Non-pigmented ciliary epithelial cell (primary cell): ENCODE measurements around the gene TRAF7.

Experiments
- DNase-seq: peaks from one replicate; pipeline ENCODE4 v3.0.0-alpha.2; 2010; ENCODE audit warnings: low read depth

Gene TRAF7

DNA sequence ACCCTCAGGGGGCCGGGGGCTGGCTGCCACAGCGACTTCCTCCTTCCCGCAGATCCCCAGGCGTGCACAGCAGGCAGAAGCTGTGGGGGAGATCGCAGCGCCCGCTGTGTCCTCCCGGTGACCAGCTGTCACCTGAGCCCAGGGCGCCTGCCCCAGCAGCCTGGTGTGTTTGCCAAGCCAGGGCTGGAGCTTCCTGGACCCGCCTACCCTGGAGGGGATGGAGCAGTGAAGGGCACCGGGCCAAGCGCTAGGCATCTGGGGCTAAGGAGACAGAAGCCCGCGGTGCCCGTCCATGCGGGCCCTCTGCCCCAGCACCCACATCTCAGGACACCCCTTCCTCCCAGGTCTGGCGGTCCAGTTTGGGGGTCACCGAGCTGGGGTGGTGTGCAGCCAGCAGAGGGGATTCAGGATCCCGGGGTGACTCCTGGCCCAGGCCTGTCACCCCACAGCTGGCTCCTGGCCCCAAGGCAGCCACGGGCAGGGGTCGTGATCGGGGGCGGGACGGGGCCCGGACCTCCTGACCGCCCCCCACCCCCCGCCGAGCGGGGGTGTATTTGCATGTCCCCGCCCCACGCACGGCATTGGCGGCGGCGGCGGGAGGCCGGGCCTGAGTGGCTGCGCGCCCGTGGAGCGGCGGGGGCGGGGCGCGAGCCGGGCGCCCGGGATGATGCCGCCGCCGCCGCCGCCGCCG, 7.5 kb upstream of the TRAF7 start, which contains the start of gene RAB26:
Gene RAB26 (plus strand): TSS at position 645 of the 691 bp plus-strand sequence. CDS start 159 bp downstream, outside the sequence.
- DNase-seq = no peak

DNA sequence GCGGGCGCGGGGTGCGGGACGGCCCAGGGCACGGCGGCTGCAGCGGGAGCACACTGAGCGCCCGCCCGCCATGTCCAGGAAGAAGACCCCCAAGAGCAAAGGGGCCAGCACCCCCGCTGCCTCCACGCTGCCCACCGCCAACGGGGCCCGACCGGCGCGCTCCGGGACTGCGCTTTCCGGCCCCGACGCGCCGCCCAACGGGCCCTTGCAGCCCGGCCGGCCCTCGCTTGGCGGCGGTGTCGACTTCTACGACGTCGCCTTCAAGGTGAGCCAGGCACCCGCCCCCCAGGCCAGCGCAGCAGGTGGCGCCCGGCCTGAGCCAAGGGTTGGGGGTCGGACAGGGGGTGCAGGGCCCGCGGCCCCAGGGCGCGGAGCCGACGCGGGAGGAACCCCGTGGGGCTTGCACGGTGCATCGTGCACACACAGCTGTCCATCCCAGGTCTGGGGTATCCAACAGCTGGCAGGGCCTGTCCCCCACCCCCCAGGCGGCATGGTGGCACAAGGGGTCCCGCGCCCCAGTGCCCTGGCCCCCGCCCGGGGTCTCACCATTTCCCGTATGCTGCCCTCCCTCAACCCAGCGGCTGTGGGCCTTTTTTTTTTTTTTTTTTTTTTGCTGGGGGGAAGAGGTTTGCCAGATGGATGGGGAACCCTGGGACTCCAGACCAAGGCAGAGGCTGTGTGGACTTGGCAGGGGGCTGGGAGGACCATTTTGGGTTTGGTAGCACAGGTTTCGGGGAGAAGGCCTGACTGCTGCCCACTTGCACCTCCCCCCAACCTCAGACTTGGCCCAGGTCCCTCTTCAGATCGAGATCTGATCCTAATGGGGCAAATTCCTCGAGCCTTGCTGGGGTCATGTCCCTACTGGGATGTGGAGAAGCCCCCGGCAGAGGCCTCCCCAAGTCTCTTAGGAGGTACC, 6.6 kb upstream of the TRAF7 start:
- DNase-seq = no peak

DNA sequence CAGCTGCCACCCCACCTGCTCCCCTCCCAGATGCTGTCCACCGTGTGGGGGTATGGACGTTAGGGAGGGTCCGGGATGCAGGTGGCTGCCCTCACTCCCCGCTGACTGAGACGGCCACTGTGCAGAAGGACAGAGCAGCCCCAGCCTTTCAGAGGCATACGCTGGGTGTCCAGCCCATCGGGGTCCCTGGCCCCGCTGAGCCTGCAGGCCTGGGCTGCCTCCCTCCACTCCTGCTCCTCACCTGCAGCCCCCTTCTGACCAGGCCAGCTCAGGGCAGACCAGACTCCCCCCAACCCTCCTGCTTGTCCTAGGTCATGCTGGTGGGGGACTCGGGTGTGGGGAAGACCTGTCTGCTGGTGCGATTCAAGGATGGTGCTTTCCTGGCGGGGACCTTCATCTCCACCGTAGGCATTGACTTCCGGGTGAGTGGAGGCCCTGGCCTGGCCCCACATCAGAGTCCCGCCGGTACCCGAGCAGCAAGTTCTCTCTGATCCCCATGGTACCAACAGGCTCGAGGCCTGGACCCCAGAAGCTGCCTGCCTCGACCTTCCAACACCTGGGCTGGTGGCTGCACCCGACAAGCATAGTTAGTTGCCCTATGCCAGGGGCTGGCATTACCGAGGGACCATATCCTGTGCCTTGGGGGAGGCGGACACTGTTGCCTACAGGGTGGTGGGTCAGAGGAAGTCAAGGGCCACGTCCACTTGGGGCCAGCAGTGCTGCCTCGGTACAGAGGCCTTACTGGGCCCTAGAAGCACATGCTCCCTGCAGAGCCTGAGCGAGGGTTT, 5.8 kb upstream of the TRAF7 start:
- no peak for DNase-seq

DNA sequence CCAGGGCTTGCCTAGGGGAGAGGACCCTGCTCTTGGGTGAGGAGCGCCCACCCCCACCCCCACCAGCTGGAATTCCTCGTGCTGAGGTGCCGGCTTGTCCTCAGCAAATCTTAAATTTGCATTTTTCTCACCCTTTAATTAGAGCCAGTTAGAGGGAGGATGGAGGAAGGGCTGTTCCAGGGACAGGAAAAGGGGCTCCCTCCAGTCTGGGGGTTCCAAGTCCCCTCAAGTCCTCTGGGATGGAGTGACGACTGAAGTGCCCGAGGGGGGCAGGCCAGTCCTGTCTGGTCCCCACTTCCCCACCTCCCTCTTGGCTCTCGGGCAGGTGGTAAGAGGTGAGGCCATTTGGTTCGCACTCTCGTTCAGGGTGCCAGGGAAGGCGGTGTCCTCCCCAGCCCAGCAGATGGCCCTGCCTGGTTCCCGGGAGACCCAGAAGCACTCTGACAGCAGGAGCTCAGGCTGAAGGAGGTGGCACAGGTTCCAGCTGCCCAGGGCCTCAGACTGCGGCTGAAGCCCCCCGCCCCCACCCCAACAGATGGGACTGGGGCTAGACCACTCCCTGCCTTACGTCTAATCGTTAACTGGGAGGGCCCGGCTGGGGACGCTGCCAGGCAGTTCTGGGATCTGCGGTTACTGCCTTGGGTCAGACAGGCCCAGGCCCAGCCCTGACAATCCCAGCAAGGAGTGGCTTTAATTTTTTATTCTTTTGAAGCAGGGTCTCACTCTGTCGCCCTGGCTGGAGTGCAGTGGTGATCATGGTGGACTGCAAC, 5.0 kb upstream of the TRAF7 start:
- no peak for DNase-seq

DNA sequence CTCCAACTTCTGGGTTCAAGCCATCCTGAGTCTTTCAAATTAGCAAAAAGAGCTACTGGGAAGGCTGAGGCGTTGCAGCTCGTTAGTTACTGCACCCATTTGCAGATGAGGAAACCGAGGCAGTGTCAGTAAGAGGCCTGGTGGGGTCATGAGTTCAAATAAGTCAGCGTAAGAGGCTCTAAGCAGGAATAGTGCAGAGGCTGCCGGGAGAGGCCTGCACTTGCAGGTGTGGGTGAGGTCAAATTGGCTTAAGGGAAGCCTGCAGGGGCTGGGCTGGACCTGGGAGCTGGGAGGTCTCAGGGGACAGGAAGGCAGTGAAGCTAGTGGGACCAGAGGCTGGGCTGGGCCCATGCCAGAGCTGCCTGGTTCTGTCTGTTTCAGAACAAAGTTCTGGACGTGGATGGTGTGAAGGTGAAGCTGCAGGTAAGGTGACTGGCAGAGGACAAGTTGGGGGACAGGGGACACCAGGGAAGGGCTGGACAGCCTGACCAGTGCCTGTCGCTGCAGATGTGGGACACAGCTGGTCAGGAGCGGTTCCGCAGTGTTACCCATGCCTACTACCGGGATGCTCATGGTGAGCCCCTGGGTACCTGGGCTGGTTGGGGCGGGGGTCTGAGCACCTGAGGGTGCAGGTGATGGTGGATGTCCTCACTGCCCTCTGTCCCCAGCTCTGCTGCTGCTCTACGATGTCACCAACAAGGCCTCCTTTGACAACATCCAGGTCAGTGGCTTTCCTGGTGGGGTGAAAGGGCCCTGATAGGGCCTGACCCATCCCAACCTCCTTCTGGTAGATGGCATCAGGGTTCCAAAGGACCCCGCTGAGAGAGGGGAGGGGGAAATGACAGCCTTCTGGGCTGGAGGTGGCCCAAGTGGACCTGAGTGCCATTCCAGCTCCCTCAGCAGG, 4.1 kb upstream of the TRAF7 start:
- DNase-seq = no peak

DNA sequence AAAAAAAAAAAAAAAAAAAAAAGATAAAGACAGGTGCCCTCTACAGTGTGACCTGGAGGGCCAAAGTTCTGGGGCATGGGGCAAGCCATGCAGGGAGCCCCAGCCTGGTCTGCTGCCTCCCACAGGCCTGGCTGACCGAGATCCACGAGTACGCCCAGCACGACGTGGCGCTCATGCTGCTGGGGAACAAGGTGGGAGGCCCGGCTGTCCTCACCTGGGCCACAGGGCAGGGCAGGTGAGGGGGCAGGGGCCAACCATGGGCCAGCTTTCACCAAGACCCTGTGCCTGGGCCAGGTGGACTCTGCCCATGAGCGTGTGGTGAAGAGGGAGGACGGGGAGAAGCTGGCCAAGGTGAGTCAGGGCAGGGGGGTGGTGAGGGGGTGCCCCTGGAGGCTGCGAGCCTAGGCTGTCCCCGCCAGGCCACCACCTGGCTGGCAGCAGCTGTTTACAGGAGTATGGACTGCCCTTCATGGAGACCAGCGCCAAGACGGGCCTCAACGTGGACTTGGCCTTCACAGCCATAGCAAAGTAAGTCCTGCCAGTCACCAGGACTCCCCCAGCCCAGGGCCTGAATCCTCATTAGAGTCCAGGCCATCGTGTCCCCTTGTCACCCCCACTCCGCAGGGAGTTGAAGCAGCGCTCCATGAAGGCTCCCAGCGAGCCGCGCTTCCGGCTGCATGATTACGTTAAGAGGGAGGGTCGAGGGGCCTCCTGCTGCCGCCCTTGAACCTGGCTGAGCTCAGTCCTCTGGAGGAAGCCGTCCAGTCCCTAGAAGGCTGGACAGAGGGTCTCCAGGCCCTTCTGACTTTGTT, 2.7 kb upstream of the TRAF7 start:
- DNase-seq = no peak

DNA sequence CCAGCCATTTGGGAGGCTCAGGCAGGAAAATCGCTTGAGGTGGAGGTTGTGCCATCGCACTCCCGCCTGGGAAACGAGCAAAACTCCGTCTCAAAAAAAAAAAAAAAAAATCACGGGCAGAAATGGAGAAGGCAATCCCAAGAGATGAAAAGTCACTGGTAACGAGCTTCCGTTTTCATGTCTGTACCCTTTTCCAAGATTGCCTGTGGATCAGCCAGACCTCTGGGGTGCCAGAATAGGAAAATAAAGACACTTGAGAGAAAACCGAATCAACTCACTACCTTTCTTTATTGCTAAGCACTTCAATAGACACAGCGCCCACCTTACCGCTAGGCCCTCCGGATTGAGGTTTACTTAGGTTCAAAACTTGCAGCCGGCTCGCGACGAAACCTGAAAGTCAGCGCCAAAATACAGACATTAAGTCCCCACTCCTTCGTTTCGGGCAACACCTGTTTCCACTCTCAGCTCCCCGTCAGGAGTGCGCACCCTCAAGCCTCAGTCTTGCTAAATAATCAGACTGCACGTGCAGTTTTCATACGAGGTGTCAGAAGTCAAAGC, 970 bp upstream of the TRAF7 start:
- DNase-seq = no peak

DNA sequence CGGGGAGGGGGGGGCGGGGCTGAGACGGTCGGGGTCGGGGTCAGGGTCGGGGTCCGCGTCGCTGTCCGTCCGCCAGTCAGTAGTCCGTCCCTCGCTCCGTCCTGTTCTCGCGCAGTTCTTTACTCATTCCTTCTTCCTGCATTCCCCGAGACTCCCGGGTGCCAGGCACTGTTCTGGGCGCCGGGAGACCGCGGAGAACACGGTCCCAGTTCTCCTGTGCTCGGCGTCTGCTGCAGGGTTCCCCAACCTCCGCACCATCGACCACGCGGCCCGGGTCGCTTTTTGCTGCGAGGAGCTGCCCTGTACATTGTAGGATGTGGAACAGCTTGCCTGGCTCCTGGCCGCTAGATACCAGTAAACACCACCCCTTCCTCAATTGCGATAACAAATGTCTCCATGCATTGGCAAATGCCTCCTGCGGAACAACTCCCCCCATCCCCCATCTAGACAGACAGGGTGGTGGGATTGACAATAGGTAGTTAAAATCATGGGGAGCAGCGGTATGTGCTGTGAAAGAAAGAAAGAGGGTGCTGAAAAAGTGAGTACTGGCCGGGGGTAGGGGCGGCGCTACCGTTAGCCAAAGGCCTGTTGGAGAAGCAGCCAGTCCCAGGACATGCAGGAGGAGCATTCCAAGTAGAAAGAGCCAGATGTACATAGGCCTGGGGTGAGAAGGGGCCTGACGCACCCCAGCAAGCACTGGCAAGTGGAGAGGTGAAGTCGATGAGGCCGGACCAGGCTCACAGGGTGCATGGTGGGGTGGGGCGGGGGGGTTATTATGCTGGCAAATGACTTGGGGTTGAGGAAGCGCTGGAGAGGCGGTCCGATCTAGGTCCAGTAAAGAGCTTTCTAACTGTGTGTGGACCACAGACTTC, 631 bp downstream of the TRAF7 start:
- DNase-seq = no peak

DNA sequence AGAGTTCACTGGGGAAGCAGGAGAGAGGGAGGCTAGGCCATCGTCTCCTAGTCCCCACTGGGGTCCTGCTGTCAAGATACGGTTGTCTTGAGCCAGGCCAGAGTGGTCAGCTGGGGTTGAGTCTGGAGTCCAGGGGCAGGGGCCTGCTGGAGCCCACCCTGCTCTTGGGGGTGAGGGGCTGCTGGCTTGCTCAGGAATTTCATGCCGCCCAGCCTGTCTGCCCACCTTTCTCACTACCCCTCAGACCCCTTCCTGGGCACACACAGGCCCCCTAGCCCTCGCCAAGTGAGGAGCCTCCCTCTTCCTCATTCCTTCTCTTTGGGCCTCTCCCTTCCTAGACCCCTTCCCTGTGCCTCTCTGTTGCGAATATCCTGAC, 1.3 kb downstream of the TRAF7 start:
- no peak for DNase-seq

DNA sequence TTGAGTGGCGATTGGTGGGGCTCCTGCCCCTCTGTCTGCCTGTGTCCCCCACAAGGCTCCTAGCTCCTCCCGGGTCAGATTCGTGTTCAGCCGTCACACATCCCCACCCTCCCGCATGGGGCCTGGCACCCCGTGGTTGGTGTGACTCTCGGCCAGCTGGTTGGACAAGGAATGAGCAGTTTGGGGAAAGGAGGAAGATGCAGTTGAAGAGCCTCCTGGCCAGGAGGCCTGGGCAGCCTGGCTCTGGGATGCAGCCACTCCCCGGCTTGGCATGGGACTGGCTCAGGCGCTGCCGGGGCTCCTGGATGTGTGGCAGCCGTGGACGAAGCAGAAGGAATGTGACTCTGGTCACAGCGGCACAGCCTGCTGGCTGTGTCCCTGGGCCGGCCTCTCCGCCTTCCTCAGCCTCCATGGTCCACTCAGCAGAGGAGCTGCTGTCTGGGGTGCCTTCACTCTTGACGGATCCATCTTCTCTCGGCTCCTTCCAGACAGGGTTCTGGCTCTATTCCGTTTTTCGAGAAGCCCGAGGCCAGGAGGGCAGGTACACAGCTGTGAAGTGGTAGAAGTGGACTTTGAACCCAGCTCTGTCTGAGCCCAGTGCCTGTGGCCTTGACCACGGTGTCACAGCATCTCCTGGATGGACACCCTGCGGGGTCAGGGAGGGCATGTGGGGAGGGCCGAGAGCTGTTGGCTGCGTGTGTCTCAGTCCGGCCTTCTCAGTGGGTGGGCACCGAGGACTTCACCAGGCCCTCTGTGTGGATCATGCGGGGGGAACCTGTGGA, 2.1 kb downstream of the TRAF7 start:
- no peak for DNase-seq

DNA sequence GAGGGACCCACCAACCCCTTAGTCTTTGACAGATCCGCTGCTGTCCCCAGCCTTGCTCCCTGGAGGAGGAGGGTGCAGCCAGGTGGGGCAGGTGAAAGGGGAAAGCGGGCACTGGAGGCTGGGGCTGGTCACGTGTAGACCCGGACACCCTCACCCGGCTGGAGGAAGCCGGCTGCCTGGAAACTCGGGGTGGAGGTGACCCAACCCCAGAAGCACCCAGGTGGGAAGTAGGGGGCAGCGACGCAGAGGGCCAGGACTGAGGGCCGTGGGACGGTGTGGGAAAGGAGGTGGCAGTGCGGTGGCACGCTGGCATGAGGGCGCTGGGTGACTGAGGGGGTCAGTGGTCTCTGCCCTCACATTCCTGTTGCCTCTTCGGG, 2.7 kb downstream of the TRAF7 start:
- DNase-seq = no peak

DNA sequence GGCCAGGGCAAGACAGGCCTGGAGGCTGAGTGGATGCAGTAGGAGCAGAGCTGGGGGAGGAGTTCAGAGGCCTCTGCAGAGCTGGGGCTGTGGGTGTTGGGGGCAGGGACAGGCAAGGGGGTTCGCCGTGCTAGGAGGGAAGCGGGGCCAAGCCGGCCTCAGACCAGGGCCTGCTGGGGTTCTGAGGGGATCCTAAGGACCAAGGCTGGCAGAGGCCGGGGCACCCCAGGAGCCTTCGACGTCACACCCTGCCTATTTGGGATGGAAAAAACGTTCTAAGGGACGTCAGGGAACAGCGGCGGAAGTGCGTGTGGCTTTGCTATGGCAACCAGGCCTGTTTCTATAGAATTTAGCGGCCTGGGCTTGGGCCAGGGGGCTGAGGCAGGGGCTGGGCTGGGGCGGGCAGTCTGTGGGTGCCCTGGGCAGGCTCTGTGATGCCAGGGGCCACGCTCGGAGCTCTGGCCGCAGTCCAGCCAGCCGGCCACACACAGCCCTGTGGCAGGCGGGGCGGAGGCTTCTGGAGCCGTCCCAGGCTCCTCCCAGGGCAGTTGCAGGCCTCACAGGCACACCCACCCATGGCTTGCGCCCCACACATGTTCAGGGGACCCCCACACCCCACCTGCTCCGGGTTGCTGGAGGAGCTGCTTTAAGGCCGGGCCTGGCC, 3.7 kb downstream of the TRAF7 start:
- DNase-seq = no peak

DNA sequence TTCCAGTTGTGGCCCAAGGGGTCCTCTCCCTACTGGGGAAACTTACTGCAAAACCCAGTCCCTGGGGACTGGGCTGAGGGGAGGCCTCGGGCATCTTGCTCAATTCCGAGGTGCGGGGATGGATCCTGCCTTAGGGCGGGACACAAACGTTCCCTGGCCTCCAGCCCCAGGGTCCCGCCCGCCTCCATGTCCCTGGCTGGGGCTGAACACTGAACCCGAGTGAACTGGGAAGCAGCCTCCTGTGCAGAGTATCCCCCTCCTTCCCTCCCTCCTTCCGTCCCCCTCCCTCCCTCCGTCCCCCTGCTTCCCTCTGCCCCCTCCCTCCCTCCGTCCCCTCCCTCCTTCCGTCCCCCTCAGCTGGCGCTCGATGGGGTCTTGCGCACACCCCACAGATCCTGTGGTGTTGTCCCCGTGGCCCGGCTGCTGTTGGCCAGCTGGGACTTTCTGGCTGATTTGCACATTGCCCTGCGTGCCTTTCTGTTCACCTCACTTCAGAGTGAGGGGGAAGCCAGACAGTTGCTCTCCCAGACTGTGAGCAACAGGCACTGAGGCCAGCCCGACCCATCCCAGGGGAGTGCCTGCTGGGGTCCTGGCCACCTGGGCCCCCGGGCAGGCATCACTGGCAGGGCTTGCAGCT, 5.5 kb downstream of the TRAF7 start:
- DNase-seq = no peak

DNA sequence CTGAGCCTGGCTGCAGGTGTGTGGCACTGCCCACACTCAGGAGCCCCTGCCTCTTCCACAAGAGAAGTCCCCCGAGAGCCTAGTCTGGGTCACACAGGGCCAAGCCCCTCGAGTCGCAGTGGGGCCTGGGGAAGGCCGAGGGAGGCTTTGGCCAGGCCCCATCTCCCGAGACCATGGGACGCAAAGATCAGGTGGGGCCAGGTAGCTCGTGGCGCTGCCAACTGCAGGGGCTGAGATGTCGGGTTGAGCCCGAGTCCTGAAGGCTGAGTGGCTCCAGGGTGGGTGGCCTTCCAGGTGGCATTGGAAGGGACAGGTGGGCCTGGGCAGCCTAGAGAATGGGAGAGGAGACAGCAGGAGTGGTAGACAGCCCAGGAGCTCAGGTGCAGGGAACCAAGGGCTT, 6.3 kb downstream of the TRAF7 start:
- DNase-seq = no peak

DNA sequence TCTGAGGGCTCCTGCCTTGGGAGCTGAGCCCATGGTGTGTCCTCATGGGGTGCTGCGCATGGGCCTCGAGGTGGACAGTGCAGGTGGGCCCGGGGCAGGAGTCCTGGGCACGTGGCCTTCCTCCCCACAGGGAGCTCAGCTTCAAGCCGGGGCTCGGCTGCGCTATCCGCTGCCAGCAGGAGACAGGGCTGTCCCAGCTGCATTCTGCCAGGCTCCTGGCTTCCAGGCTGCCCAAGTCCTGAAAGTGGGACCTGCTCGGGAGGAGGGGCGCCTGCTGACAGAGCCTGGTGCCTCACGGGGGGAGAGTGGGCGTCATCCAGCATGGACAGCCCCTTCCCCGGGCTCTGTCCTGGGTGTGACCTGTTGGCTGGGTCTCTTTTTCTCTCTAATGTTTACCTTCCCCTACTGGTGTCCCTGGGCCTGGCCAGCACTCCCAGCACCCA, 7.1 kb downstream of the TRAF7 start:
- DNase-seq = no peak

DNA sequence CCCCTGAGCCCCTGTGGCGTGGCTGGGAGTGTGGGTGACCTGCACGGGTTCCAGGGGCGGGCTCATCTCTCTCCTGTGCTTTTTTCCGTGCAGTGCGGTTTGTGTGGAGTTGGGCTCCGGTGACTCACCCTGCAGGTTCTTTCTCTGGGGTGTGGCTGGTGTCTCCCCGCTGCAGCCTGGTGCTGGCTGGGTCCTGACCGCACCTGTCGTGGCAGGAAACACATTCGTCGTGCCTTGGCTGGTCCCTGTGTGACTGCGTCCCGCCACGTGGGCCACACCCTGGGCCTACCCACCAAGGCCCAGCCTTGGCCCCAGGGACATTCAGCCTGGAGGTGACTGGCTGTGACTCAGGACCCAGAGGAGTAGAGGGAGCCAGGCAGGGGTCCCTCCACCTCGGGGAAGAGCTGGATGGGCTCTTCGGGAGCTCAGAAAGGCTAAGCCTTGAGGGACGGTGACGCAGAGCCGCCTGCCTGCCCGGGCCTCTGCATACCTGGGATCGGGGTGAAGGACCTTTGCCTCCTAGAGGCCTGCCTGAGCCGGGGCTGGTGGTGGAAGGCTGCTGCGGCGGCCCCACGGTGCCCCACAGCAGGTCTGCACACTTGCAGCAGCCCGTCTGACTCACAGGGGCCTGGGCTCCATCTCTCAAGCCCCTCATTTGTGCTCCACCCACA, 7.8 kb downstream of the TRAF7 start:
- no peak for DNase-seq
